Stimulated activated CD4-positive, alpha-beta T cell treated with anti-CD3 and anti-CD28 coated beads, TNF-alpha, amount 100 ng/mL, for 1 hour (primary cell): ENCODE results near the gene PIP4P1.
"Not testable (repeated sequence)": the region's sequence is repeated elsewhere in the genome, so short reads cannot be mapped to it uniquely, and the experiment has no call there.

Source experiments
- DNase-seq, 3 donors: peaks; one replicate each; pipeline ENCODE4 v3.0.0-alpha.2; 2020; ENCODE audit warnings: low read depth in 3 of 3, low spot score in 1 of 3

The PIP4P1 gene

DNA sequence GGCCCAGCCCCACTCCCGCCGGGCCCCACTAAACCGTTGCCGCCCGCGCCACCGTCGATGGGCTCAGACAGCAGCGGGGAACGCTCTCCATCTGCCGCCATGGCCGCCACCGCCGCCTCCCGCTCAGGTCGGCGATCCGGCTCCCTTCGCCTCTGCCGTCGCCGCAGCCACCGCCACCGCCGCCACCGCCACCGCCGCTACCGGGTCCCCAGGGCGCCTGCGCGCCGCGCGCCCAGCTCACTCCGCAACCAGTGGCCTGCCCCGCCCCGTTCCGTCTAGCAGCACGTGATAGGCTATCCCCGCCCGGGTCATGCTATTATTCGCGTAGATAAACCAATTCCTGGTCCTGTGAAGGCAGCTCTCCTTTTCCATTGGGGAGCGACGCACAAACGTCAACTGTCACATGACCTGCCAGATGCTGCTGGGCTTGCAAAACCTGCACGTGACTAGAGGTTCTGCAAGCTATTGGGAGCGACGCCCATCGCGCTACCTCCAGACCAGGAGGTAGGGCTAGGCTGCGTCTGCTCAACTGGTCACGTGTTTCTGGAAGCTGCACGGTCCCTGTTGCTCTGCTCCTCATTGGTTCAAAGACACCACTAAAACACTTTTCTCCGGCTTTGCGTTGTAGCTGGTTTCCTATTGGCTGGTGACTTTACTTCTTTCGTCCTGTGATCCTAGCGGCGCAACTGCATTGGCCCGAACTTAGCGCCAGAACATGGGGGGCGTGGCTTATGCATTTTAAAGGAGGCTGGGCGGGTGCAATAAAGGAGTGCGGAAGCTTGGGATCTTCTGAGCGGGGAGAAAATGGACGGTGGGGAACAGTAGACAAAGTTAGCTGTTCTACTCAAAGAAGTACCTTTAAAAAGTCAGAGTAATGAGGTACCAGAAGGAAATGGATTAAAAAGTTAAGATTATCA, at the start of gene PIP4P1:
Gene PIP4P1, minus strand, starts transcription at position 210 of the 917 bp plus-strand sequence. Its CDS starts 109 bp downstream, at position 101.
- DNase-seq, result peak; percentile 93 to 97 (median 96)

DNA sequence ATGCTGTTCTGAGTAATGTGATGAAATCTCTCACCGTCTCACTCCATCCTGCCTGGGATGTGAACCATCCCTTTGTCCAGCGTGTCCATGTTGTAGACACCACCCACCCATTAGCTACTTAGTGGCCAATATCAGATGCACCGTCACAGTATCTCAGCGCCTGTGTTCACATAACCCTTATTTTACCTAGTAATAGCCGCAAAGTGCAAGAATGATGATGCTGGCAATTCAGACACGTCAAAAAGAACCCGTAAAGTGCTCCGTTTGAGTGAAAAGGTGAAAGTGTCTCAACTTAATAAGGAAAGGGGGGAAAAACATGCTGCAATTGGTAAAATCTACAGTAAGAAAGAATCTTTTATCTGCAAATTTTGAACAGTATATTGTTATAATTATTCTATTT, 47.1 kb upstream of the PIP4P1 start:
- DNase-seq, result no peak

DNA sequence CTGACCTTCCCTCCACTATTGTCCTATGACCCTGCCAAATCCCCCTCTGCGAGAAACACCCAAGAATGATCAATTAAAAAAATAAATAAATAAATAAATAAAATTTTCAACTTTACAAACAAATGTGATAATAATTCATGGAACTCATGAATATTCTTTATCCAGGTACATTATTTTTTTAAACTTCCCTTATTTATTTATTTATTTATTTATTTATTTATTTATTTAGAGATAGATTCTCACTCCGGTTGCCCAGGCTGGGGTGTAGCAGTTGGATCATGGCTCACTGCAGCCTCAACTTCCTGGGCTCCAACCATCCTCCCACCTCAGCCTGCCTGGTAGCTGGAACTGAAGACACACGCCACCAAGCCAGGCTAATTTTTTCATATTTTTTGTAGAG, 46.3 kb upstream of the PIP4P1 start:
- not testable (repeated sequence) for DNase-seq

DNA sequence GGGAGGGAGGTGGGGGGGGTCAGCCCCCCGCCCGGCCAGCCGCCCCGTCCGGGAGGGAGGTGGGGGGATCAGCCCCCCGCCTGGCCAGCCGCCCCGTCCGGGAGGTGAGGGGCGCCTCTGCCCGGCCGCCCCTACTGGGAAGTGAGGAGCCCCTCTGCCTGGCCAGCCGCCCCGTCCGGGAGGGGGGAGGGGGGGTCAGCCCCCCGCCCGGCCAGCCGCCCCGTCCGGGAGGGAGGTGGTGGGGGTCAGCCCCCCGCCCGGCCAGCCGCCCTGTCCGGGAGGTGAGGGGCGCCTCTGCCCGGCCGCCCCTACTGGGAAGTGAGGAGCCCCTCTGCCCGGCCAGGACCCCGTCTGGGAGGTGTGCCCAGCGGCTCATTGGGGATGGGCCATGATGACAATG, 45.5 kb upstream of the PIP4P1 start:
- not testable (repeated sequence) for DNase-seq

DNA sequence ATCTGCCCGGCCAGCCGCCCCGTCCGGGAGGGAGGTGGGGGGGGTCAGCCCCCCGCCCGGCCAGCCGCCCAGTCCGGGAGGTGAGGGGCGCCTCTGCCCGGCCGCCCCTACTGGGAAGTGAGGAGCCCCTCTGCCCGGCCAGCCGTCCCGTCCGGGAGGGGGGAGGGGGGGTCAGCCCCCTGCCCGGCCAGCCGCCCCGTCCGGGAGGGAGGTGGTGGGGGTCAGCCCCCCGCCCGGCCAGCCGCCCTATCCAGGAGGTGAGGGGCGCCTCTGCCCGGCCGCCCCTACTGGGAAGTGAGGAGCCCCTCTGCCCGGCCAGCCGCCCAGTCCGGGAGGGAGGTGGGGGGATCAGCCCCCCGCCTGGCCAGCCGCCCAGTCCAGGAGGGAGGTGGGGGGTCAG, 45.0 kb upstream of the PIP4P1 start:
- DNase-seq, result not testable (repeated sequence)

- DNase-seq, result no peak
These were observed 42.7 kb upstream of the PIP4P1 start for GRCh38 chr14:20503898-20504297.

DNA sequence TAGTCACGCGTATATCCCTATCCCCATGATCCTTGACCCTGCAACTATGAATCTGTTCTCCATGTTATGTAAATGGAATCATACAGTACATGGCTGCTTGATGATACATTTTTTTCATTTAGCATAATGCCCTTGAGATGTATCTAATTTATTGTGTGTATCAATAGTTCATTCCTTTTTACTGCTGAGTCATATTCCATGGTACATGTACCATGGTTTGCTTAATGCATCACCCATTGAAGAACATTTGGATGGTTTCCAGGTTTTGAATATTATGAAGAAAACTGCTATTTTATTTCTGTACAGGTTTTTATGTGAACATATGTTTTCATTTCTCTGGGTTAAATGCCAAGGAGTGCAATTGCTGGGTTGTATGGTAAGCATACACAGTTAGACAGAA, 40.1 kb upstream of the PIP4P1 start:
- no peak for DNase-seq

GRCh38 chr14:20499881-20500280, 38.6 kb upstream of the PIP4P1 start:
- no peak for DNase-seq

DNA sequence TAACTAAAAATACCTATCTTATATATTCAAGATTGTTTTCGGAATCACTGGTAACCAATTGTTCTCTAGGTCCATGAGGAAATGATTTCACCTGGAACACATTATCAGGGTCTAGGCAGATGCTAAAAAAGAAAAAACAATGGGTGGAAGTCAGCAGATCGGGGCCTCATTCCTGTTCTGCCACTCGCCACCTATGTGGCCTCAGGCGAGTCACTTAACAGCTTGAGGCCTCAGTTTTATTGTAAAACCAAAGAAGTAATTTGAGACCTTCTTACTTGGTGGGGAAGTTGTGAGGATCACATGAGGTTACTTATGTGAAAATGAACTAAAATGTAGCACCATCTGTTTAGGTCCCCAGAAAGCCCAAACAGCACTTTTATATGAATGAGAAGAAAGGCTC, 37.9 kb upstream of the PIP4P1 start:
- no peak for DNase-seq

- DNase-seq, result no peak
These were observed 37.4 kb upstream of the PIP4P1 start for GRCh38 chr14:20498622-20499021.

GRCh38 chr14:20494935-20495766, 33.9 kb upstream of the PIP4P1 start:
- DNase-seq, result no peak

DNA sequence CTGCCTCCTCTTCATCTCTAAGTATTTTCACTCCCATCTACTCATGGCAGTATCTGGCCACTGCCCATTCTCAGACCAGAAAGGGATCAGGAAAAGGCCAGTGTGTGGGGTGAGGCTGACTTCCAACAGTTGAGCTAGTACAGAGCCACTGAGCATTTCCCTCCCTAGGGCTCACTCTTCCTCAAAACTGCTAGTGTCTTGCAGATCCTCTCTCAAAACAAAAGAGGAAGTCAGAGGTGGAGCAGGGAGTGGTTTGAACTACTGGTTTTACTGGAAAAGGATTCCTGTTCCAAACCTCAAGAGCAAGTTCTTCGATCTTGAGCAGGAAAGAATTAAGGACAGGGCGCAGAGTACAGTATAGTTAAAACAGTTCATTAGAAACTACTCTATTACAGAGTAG, 32.4 kb upstream of the PIP4P1 start:
- no peak for DNase-seq

DNA sequence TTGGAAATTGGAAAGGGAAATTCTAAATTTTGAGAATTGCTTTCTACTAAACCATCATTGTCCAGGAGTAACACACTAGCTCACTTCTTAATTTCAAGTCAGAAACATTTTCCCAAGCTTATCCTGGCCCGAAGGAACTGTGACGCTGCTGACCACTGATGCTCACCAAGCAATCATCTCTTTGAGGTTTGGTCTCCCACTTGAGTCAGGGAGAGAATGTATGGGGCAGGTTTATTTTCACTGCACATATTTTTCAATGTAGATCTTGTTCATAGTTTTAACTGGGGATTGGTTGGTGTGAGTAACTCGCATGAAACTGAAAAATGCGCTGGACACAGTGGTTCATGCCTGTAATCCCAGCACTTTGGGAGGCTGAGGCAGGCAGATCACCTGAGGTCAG, 31.3 kb upstream of the PIP4P1 start:
- no peak for DNase-seq

- no peak for DNase-seq
These were observed 29.3 kb upstream of the PIP4P1 start for GRCh38 chr14:20490563-20490962.

- no peak for DNase-seq
These were observed 28.1 kb upstream of the PIP4P1 start for GRCh38 chr14:20489093-20489994.

GRCh38 chr14:20487396-20487725, 26.1 kb upstream of the PIP4P1 start:
- DNase-seq, result no peak

DNA sequence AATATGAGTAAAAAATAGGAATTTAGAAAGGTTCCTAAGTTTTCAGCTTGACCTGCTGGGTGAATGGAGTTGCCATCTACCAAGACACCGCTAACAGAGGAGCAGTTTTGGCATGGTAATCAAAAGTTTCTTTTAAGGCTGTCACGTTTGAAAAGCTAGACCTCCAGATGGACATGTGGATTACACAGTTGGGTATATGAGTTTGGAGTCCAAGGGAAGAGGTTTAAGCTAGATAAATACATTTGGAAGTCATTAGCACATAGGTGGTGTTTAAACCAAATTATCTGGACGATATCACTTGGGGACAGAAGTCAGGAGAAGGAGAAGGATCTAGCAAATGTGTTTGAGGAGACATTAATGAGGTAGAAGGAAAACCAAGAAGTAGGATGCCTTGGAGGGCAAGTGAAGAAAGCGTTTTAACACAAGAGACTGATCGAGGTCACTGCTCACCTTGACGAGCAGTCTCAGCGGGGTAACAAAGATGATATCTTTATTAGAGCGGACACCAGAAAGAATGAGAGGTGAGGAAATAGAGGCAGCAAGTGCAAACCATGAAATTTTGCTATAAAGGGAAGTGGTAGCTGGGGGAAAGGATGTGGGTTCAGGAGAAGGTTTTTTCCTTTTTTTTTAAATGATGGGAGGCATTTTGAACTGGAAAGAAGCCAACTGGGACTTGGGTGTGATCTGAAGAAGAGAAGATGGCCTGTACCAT, 25.6 kb upstream of the PIP4P1 start:
- DNase-seq, result no peak

DNA sequence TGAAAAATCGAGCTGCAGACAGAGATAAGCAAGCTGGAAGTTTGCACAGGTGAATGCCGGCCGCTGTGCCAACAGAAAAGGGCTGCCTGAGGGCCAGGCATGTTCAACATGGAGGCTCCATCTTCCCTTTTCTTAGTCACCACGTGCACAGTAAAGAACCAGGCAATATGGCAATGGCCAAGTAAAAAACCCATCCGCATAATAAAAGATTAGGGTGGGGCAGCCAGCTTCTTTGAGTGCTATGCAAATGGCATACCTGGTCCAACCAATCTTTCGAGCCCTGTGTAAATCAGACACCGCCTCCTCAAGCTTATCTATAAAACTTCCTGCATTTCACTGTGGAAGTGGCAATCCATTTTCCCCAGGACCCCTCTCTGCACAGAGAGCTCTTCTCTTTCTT, 24.7 kb upstream of the PIP4P1 start:
- no peak for DNase-seq

DNA sequence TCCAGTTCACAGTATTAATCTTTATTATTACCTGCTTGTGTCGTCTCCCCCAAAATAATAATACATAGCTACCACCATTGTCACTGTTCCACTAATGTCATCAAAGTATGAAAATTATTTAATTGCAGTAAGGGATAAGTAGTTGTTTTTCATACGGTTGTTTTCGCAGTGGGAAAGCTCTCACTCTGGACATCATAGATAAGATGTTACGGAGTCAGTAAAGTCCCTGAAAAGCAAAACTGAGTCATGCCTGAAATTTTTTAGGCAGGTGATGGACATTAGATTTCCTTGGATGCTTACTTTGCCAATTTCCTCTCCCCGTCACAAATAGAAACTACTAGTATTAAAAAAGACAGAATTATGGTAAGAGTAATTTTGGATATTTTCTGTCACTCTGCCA, 21.1 kb upstream of the PIP4P1 start:
- no peak for DNase-seq

- DNase-seq, result no peak
These were observed 17.7 kb upstream of the PIP4P1 start for GRCh38 chr14:20478894-20479293.
